Liver (tissue), 3 donors: ENCODE results near the gene OCA2.

Experiments used
- CTCF ChIP-seq: fragments of 150-350 bp; IDR thresholded peaks from 2 replicates; pipeline ENCODE4 v1.5.1; 2017; ENCODE audit warnings: improper control_type of control experiment, low read depth, low read length; ENCODE audit not compliant: missing input control
- EGR1 ChIP-seq, 2 donors: IDR thresholded peaks; 2 replicates each; pipeline ENCODE4 v1.6.1; 2016 to 2018; ENCODE audit warnings: antibody characterized with exemption in 2 of 2, low read depth in 2 of 2
- HNF4G ChIP-seq: IDR thresholded peaks from 2 replicates; pipeline ENCODE4 v1.6.1; 2016; ENCODE audit warnings: antibody characterized with exemption
- JUND ChIP-seq, 2 donors: IDR thresholded peaks; 2 replicates each; pipeline ENCODE4 v1.6.1; 2016; ENCODE audit warnings: antibody characterized with exemption in 2 of 2
- RAD21 ChIP-seq, 2 donors: IDR thresholded peaks; 2 replicates each; pipeline ENCODE4 v1.6.1; 2016; ENCODE audit warnings: antibody characterized with exemption in 2 of 2, mild to moderate bottlenecking in 2 of 2
- YY1 ChIP-seq: IDR thresholded peaks from 2 replicates; pipeline ENCODE4 v1.6.1; 2016; ENCODE audit warnings: antibody characterized with exemption, mild to moderate bottlenecking
- ZBTB33 ChIP-seq: IDR thresholded peaks from 2 replicates; pipeline ENCODE4 v1.6.1; 2016; ENCODE audit warnings: antibody characterized with exemption
- donor health status: healthy.
- donor health status: healthy.

GRCh38 chr15:28018291-28019044 is 80.6 kb downstream of the OCA2 start:
- TF ChIP-seq CTCF (no peak), YY1 (no peak), HNF4G (no peak), ZBTB33 (no peak), RAD21 (IDR thresholded peaks at IDR 0.05) (no peak), JUND (IDR thresholded peaks at IDR 0.05) (no peak), EGR1 (IDR thresholded peaks at IDR 0.05; ENCODE audit: low read depth in 2 of 2) (no peak)
